H9 (cell line): ENCODE measurements around the gene ATP6V1B1. TPM values are rescaled to one million over a fixed set of nuclear protein-coding genes. Genes with fewer than 3 reads are reported as not detected.

ENCODE experiments used
- DNase-seq: peaks from one replicate; pipeline ENCODE4 v3.0.0-alpha.2; 2017
- H2AFZ ChIP-seq: one replicate; pipeline ENCODE4 v1.6.1; 2013; ENCODE audit warnings: mild to moderate bottlenecking, low read length, control low read depth, moderate library complexity
- H2AK5ac ChIP-seq: 2 replicates; pipeline ENCODE4 v1.6.1; 2013; ENCODE audit warnings: low read length, control low read depth, mixed read lengths; ENCODE audit not compliant: insufficient read length
- H2BK120ac ChIP-seq: one replicate; pipeline ENCODE4 v1.6.1; 2013; ENCODE audit warnings: low read depth, mild to moderate bottlenecking, low read length, control low read depth, inconsistent platforms; ENCODE audit not compliant: poor library complexity, severe bottlenecking
- H2BK12ac ChIP-seq: 2 replicates; pipeline ENCODE4 v1.6.1; 2013; ENCODE audit warnings: low read length, control low read depth, mixed read lengths, low read depth; ENCODE audit not compliant: insufficient read length
- H2BK15ac ChIP-seq: 2 replicates; pipeline ENCODE4 v1.6.1; 2013; ENCODE audit warnings: low read depth, low read length, control low read depth
- H2BK20ac ChIP-seq: one replicate; pipeline ENCODE4 v1.6.1; 2013; ENCODE audit warnings: low read depth, mild to moderate bottlenecking, low read length, control low read depth, inconsistent platforms; ENCODE audit not compliant: poor library complexity, severe bottlenecking
- H2BK5ac ChIP-seq: 2 replicates; pipeline ENCODE4 v1.6.1; 2013; ENCODE audit warnings: low read length, control low read depth, mixed read lengths; ENCODE audit not compliant: insufficient read length
- H3K14ac ChIP-seq: 2 replicates; pipeline ENCODE4 v1.6.1; 2013; ENCODE audit warnings: low read length, control low read depth; ENCODE audit not compliant: insufficient read depth
- H3K18ac ChIP-seq: 2 replicates; pipeline ENCODE4 v1.6.1; 2013; ENCODE audit warnings: low read depth, mild to moderate bottlenecking, mixed read lengths, low read length, control low read depth; ENCODE audit not compliant: insufficient read length
- H3K23ac ChIP-seq: 2 replicates; pipeline ENCODE4 v1.6.1; 2013; ENCODE audit warnings: low read length, control low read depth, mixed read lengths, low read depth; ENCODE audit not compliant: insufficient read length
- H3K23me2 ChIP-seq: 2 replicates; pipeline ENCODE4 v1.6.1; 2013; ENCODE audit warnings: low read depth, mild to moderate bottlenecking, mixed read lengths, low read length, control low read depth; ENCODE audit not compliant: insufficient read length, poor library complexity, severe bottlenecking
- H3K27ac ChIP-seq: 2 replicates; pipeline ENCODE4 v1.5.1; 2013; ENCODE audit warnings: low read length, control low read depth, mixed read lengths, low read depth; ENCODE audit not compliant: insufficient read length
- H3K27me3 ChIP-seq: 2 replicates; pipeline ENCODE4 v1.6.1; 2013; ENCODE audit warnings: low read length, control low read depth, inconsistent platforms; ENCODE audit not compliant: insufficient read depth
- H3K4ac ChIP-seq: 2 replicates; pipeline ENCODE4 v1.6.1; 2013; ENCODE audit warnings: low read depth, mild to moderate bottlenecking, control low read depth, inconsistent platforms, low read length, moderate library complexity
- H3K4me1 ChIP-seq: 2 replicates; pipeline ENCODE4 v1.6.1; 2013; ENCODE audit warnings: low read length, control low read depth, inconsistent platforms; ENCODE audit not compliant: insufficient read depth
- H3K4me2 ChIP-seq: 2 replicates; pipeline ENCODE4 v1.6.1; 2013; ENCODE audit warnings: low read length, control low read depth, mixed read lengths; ENCODE audit not compliant: insufficient read length, insufficient read depth
- H3K56ac ChIP-seq: 2 replicates; pipeline ENCODE4 v1.6.1; 2013; ENCODE audit warnings: low read depth, mild to moderate bottlenecking, mixed read lengths, low read length, control low read depth; ENCODE audit not compliant: insufficient read length
- H3K79me1 ChIP-seq: 2 replicates; pipeline ENCODE4 v1.6.1; 2013; ENCODE audit warnings: low read depth, mild to moderate bottlenecking, moderate library complexity, low read length, control low read depth, inconsistent platforms; ENCODE audit not compliant: insufficient read depth, poor library complexity, severe bottlenecking
- H3K79me2 ChIP-seq: 2 replicates; pipeline ENCODE4 v1.6.1; 2013; ENCODE audit warnings: low read length, control low read depth, inconsistent platforms; ENCODE audit not compliant: insufficient read depth
- H3K9ac ChIP-seq: 2 replicates; pipeline ENCODE4 v1.6.1; 2013; ENCODE audit warnings: low read length, control low read depth, mixed read lengths; ENCODE audit not compliant: insufficient read length; ENCODE audit errors: extremely low read depth
- H3K9me3 ChIP-seq: one replicate; pipeline ENCODE4 v1.6.1; 2013; ENCODE audit warnings: low read depth, low read length, inconsistent platforms; ENCODE audit not compliant: control insufficient read depth
- H3T11ph ChIP-seq: one replicate; pipeline ENCODE4 v1.6.1; 2013; ENCODE audit warnings: mild to moderate bottlenecking, low read length, control low read depth, inconsistent platforms
- H4K20me1 ChIP-seq: one replicate; pipeline ENCODE4 v1.6.1; 2013; ENCODE audit not compliant: control insufficient read depth, insufficient read length, insufficient read depth
- H4K5ac ChIP-seq: 2 replicates; pipeline ENCODE4 v1.6.1; 2013; ENCODE audit warnings: low read depth, mild to moderate bottlenecking, mixed read lengths, low read length, control low read depth; ENCODE audit not compliant: insufficient read length
- H4K8ac ChIP-seq: replicated peaks from 2 replicates; pipeline ENCODE4 v1.6.1; 2013; ENCODE audit warnings: low read length, control low read depth, mixed read lengths, low read depth; ENCODE audit not compliant: insufficient read length
- H4K91ac ChIP-seq: 2 replicates; pipeline ENCODE4 v1.6.1; 2013; ENCODE audit warnings: low read depth, mild to moderate bottlenecking, moderate library complexity, mixed read lengths, low read length, control low read depth; ENCODE audit not compliant: insufficient read length
- H3K27ac Mint-ChIP-seq, 3 experiments: 2 replicates in 2 of 3; 3 replicates in 1 of 3; pipeline ENCODE4 v1.8.0; 2020 to 2021; ENCODE audit warnings: mixed read lengths in 3 of 3, mild to moderate bottlenecking in 1 of 3, moderate library complexity in 1 of 3
- H3K27me3 Mint-ChIP-seq: 2 replicates; pipeline ENCODE4 v1.8.0; 2021; ENCODE audit warnings: low read depth, mild to moderate bottlenecking, moderate library complexity, mixed read lengths
- H3K36me3 Mint-ChIP-seq, 3 experiments: 2 replicates in 2 of 3; 3 replicates in 1 of 3; pipeline ENCODE4 v1.8.0; 2020 to 2021; ENCODE audit warnings: low read depth in 3 of 3, mixed read lengths in 3 of 3; ENCODE audit not compliant: insufficient read depth in 1 of 3
- H3K4me1 Mint-ChIP-seq, 2 experiments: 2 replicates each; pipeline ENCODE4 v1.8.0; 2020; ENCODE audit warnings: mixed read lengths in 2 of 2
- H3K4me3 Mint-ChIP-seq, 2 experiments: 2 replicates in 1 of 2; 3 replicates in 1 of 2; pipeline ENCODE4 v1.8.0; 2020 to 2021; ENCODE audit warnings: mild to moderate bottlenecking in 2 of 2, mixed read lengths in 2 of 2, moderate library complexity in 1 of 2
- H3K9me3 Mint-ChIP-seq, 2 experiments: 2 replicates in 1 of 2; 3 replicates in 1 of 2; pipeline ENCODE4 v1.8.0; 2020; ENCODE audit warnings: mild to moderate bottlenecking in 2 of 2, mixed read lengths in 2 of 2, moderate library complexity in 1 of 2
- WGBS: extraction: QIAGEN DNeasy Blood & Tissue Kit; methylation state at CpG from one replicate; pipeline ENCODE4 v1.1.7; 2013; ENCODE audit warnings: missing lambda C conversion rate, low lambda C conversion rate, mixed read lengths; ENCODE audit not compliant: insufficient read length; ENCODE audit errors: extremely low coverage; 5-methylcytosine and 5-hydroxymethylcytosine counted together
- total RNA-seq: library from RNA; stranded (reverse); gene quantifications from 2 replicates; pipeline ENCODE4 v1.2.1, GENCODE V29; 2021
- TF ChIP-seq, protein P1 (sequence below): fragments of 200-600 bp; sonication (generic); conservative IDR thresholded peaks from 3 replicates; pipeline ENCODE4 v1.8.0; 2021; ENCODE audit warnings: antibody characterized with exemption, mild to moderate bottlenecking

Gene ATP6V1B1
- total RNA-seq, 1 experiment from 2014 or later, result not detected

DNA sequence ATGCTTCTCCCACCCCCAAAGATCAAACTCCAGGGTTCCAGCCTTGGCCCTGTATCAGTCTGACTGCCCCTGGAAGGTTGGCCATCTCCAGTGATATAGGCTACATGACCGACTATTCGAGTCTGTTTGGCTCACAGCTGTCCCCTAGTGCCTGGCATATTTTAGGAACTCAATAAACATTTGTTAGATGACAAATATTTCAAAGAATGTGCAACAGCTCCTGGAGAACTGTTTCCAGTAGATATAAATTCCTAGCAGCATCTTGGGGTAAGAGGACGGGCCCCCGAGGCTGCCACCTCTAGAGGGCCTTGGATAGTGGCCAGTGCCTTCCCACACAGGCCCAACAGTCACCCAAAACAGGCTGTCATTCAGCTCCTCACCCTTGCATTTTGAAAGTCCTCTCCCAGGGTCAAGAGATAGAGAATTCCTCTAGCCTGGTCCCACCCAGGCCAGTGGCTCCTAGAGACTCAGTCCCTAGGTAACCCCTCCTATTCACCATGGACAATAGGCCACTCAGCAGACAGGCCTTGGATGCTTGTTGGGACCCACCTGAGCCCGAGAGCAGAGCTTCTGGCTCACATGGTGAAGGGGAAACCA is 45.1 kb upstream of the ATP6V1B1 start:
- Mint-ChIP-seq H3K4me3 (no peak overlapping the region; a peak in 1 of 5 replicates), H3K27ac (no peak overlapping the region), H3K4me1 (peaks cover 24 to 37% of the 10 kb centered on the region in 2 experiments), H3K36me3 (no peaks in the 10 kb centered on the region; a peak in 2 of 7 replicates), H3K9me3 (peaks cover 2 to 22% of the 10 kb centered on the region in 2 experiments; a peak in 3 of 5 replicates), H3K27me3 (peaks cover 99% of the 10 kb centered on the region)
- no peaks in the 10 kb centered on the region for H3K9me3 ChIP-seq
- no peak for DNase-seq
- no peaks in the 10 kb centered on the region for H3K79me2 ChIP-seq
- peaks cover 3% of the 10 kb centered on the region; the same call in 1 of the 2 replicates for H3K4me1 ChIP-seq
- no peak overlapping the region for H3K56ac ChIP-seq
- TF ChIP-seq, protein P1, sequence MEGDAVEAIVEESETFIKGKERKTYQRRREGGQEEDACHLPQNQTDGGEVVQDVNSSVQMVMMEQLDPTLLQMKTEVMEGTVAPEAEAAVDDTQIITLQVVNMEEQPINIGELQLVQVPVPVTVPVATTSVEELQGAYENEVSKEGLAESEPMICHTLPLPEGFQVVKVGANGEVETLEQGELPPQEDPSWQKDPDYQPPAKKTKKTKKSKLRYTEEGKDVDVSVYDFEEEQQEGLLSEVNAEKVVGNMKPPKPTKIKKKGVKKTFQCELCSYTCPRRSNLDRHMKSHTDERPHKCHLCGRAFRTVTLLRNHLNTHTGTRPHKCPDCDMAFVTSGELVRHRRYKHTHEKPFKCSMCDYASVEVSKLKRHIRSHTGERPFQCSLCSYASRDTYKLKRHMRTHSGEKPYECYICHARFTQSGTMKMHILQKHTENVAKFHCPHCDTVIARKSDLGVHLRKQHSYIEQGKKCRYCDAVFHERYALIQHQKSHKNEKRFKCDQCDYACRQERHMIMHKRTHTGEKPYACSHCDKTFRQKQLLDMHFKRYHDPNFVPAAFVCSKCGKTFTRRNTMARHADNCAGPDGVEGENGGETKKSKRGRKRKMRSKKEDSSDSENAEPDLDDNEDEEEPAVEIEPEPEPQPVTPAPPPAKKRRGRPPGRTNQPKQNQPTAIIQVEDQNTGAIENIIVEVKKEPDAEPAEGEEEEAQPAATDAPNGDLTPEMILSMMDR, result no peak
- no peak overlapping the region for H3K18ac ChIP-seq
- H2AK5ac ChIP-seq, result no peak overlapping the region
- H2BK12ac ChIP-seq, result no peak overlapping the region
- H3K27ac ChIP-seq, result no peak overlapping the region
- H4K20me1 ChIP-seq, result peaks cover 2% of the 10 kb centered on the region
- WGBS, result no CpG with 5 or more reads among the region's 5 CpGs
- H2BK5ac ChIP-seq, result no peak overlapping the region
- no peak overlapping the region for H2BK120ac ChIP-seq
- H3K79me1 ChIP-seq, result no peaks in the 10 kb centered on the region
- H3K27me3 ChIP-seq, result peaks cover 95% of the 10 kb centered on the region
- H2BK20ac ChIP-seq, result no peak overlapping the region
- no peak overlapping the region for H3T11ph ChIP-seq
- no peak overlapping the region for H2BK15ac ChIP-seq
- H3K4me2 ChIP-seq, result no peak overlapping the region
- H2AFZ ChIP-seq, result no peak overlapping the region
- H3K23ac ChIP-seq, result no peak overlapping the region
- H3K9ac ChIP-seq, result no peak overlapping the region
- no peak overlapping the region for H3K4ac ChIP-seq
- no peak overlapping the region for H4K5ac ChIP-seq
- peaks cover 4% of the 10 kb centered on the region for H3K23me2 ChIP-seq
- H3K14ac ChIP-seq, result no peak overlapping the region
- no peak overlapping the region for H4K8ac ChIP-seq
- no peak overlapping the region for H4K91ac ChIP-seq
